Activated T-cell treated with anti-CD3 and anti-CD28 coated beads, Interleukin-2, amount 50 U/mL, for 48 hours (primary cell): ENCODE data around the gene DAPK1.
"Not testable (repeated sequence)": the region's sequence is repeated elsewhere in the genome, so short reads cannot be mapped to it uniquely, and the experiment has no call there.

Experiments used
- DNase-seq, 2 experiments: peaks; one replicate each; pipeline ENCODE4 v3.0.0-alpha.2; 2020

DAPK1 gene

GRCh38 chr9:87498811-87499360 is 1.2 kb downstream of the DAPK1 start:
- peak; percentile 39 to 40 for DNase-seq

GRCh38 chr9:87499424-87500017 is 1.9 kb downstream of the DAPK1 start:
- no peak for DNase-seq

- DNase-seq: peak; percentile 27 to 32
Observed at GRCh38 chr9:87500491-87501270, 3.0 kb downstream of the DAPK1 start.

GRCh38 chr9:87501271-87501656 is 3.6 kb downstream of the DAPK1 start:
- not testable (repeated sequence) for DNase-seq

GRCh38 chr9:87501806-87502205 is 4.1 kb downstream of the DAPK1 start:
- no peak for DNase-seq

GRCh38 chr9:87502391-87503221 is 4.9 kb downstream of the DAPK1 start:
- no peak for DNase-seq

GRCh38 chr9:87503430-87503829 is 5.8 kb downstream of the DAPK1 start:
- DNase-seq: no peak

- DNase-seq: no peak
Observed at GRCh38 chr9:87503927-87504326, 6.3 kb downstream of the DAPK1 start.

GRCh38 chr9:87504938-87505337 is 7.3 kb downstream of the DAPK1 start:
- DNase-seq: no peak

- no peak for DNase-seq
Observed at GRCh38 chr9:87505869-87506678, 8.4 kb downstream of the DAPK1 start.

- no peak for DNase-seq
Observed at GRCh38 chr9:87507576-87507975, 9.9 kb downstream of the DAPK1 start.

- DNase-seq: no peak
Observed at GRCh38 chr9:87510252-87510683, 12.6 kb downstream of the DAPK1 start.

GRCh38 chr9:87512311-87512710 is 14.6 kb downstream of the DAPK1 start:
- no peak for DNase-seq

GRCh38 chr9:87513161-87513560 is 15.5 kb downstream of the DAPK1 start:
- DNase-seq: no peak

- no peak for DNase-seq
Observed at GRCh38 chr9:87513880-87514535, 16.3 kb downstream of the DAPK1 start.

GRCh38 chr9:87515006-87515405 is 17.3 kb downstream of the DAPK1 start:
- DNase-seq: no peak

- DNase-seq: no peak
Observed at GRCh38 chr9:87515588-87516221, 18.0 kb downstream of the DAPK1 start.

GRCh38 chr9:87516222-87516925 is 18.7 kb downstream of the DAPK1 start:
- DNase-seq: no peak

- DNase-seq: no peak
Observed at GRCh38 chr9:87516926-87517290, 19.2 kb downstream of the DAPK1 start.

GRCh38 chr9:87517732-87518131 is 20.1 kb downstream of the DAPK1 start:
- no peak for DNase-seq
